Neutrophil (primary cell): ENCODE data around the gene LRBA.
"Not testable (repeated sequence)": the region's sequence is repeated elsewhere in the genome, so short reads cannot be mapped to it uniquely, and the experiment has no call there.

Experiments
- H3K27ac ChIP-seq: fragments of 200-600 bp; sonication (generic); 2 replicates; pipeline ENCODE4 v1.5.1; 2016; ENCODE audit warnings: mild to moderate bottlenecking, moderate library complexity
- H3K27me3 ChIP-seq: fragments of 200-600 bp; sonication (generic); 2 replicates; pipeline ENCODE4 v1.6.0; 2016; ENCODE audit warnings: mild to moderate bottlenecking
- H3K36me3 ChIP-seq: fragments of 200-600 bp; sonication (generic); 2 replicates; pipeline ENCODE4 v1.5.1; 2017
- H3K4me1 ChIP-seq, 2 experiments: fragments of 200-600 bp in 1 of 2; sonication (generic) in 1 of 2; 1 replicate in 1 of 2; 2 replicates in 1 of 2; pipeline versions ENCODE4 v1.5.1 to v1.6.1; 2013 to 2016; ENCODE audit warnings: low read depth in 1 of 2, low read length in 1 of 2, mild to moderate bottlenecking in 1 of 2, moderate library complexity in 1 of 2; ENCODE audit not compliant: control insufficient read depth in 1 of 2, insufficient read depth in 1 of 2
- H3K4me3 ChIP-seq, 2 experiments: fragments of 200-600 bp in 1 of 2; sonication (generic) in 1 of 2; 1 replicate in 1 of 2; 2 replicates in 1 of 2; pipeline ENCODE4 v1.5.1; 2013 to 2016; ENCODE audit warnings: low read depth in 1 of 2, low read length in 1 of 2, mild to moderate bottlenecking in 1 of 2, moderate library complexity in 1 of 2
- H3K9me3 ChIP-seq: fragments of 200-600 bp; sonication (generic); 2 replicates; pipeline ENCODE4 v1.5.1; 2016
- TF ChIP-seq, protein P1 (sequence below): fragments of 200-600 bp; sonication (generic); IDR thresholded peaks from 2 replicates; pipeline ENCODE4 v1.5.1; 2016; ENCODE audit warnings: antibody characterized with exemption

LRBA gene

DNA sequence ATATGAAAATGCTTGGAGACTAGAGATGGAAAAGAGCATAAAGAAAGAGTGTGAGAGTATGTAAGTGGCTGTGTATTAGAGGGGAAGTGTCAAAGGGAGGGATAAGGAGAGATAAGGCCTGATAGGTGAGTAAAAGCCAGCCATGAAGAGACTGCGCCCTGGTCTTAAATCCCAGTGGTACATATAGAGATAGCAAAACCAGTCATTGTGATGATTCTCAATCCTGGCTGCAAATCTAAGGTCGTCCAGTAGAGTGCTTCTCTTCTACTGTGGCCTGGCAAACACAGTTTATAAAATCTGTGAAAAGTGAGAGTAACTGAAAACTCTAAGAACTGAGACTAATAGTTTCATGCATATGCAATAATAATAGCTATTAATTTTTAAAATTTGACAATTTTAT is 346.3 kb downstream of the LRBA start:
- H3K36me3 ChIP-seq = no peaks in the 10 kb centered on the region
- no peak overlapping the region for H3K4me3 ChIP-seq
- no peaks in the 10 kb centered on the region for H3K4me1 ChIP-seq
- H3K27me3 ChIP-seq = no peaks in the 10 kb centered on the region
- H3K27ac ChIP-seq = no peak overlapping the region
- no peaks in the 10 kb centered on the region for H3K9me3 ChIP-seq
- TF ChIP-seq, protein P1, sequence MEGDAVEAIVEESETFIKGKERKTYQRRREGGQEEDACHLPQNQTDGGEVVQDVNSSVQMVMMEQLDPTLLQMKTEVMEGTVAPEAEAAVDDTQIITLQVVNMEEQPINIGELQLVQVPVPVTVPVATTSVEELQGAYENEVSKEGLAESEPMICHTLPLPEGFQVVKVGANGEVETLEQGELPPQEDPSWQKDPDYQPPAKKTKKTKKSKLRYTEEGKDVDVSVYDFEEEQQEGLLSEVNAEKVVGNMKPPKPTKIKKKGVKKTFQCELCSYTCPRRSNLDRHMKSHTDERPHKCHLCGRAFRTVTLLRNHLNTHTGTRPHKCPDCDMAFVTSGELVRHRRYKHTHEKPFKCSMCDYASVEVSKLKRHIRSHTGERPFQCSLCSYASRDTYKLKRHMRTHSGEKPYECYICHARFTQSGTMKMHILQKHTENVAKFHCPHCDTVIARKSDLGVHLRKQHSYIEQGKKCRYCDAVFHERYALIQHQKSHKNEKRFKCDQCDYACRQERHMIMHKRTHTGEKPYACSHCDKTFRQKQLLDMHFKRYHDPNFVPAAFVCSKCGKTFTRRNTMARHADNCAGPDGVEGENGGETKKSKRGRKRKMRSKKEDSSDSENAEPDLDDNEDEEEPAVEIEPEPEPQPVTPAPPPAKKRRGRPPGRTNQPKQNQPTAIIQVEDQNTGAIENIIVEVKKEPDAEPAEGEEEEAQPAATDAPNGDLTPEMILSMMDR = no peak

DNA sequence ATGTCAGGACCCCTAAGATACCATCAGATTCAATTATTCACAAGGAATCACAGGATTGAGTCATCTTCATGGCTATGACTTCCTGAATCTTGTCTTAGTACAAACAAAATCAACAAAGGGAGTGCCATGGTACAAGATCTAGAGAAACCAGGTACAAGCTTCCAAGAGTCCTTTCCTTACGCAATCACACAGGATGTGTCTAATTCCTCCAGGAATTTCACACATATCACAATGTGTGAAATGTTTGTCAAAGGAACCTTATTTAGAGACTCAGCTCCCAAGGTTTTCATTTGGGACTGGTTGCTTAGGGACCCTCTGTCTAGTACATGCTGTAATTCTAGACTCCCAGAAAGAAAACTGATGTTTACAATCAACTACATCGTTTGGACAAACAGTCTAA is 350.1 kb downstream of the LRBA start:
- no peak overlapping the region for H3K27ac ChIP-seq
- no peaks in the 10 kb centered on the region for H3K9me3 ChIP-seq
- H3K36me3 ChIP-seq = no peaks in the 10 kb centered on the region
- H3K4me3 ChIP-seq = no peak overlapping the region
- no peaks in the 10 kb centered on the region for H3K27me3 ChIP-seq
- TF ChIP-seq, protein P1 = no peak
- H3K4me1 ChIP-seq = no peaks in the 10 kb centered on the region

DNA sequence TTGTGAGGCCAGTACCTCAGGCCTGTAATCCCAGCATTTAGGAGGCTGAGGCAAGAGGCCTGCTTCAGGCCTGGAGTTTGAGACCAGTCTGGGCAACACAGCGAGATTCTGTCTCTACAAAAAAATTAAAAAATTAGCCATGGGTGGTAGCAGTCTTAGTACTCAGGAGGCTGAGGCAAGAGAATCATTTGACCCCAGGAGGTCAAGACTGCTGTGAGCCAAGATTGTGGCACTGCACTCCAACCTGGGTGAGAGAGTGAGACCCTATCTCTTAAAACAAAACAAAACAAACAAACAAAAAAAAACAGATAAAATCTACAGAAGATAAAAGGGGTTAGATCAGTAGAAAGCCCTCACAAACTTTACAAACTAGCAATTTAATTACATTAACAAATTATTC is 352.4 kb downstream of the LRBA start:
- TF ChIP-seq, protein P1 = no peak
- H3K27ac ChIP-seq = no peak overlapping the region
- no peaks in the 10 kb centered on the region for H3K9me3 ChIP-seq
- H3K27me3 ChIP-seq = no peaks in the 10 kb centered on the region
- no peak overlapping the region for H3K4me3 ChIP-seq
- H3K4me1 ChIP-seq = no peaks in the 10 kb centered on the region
- no peaks in the 10 kb centered on the region for H3K36me3 ChIP-seq

DNA sequence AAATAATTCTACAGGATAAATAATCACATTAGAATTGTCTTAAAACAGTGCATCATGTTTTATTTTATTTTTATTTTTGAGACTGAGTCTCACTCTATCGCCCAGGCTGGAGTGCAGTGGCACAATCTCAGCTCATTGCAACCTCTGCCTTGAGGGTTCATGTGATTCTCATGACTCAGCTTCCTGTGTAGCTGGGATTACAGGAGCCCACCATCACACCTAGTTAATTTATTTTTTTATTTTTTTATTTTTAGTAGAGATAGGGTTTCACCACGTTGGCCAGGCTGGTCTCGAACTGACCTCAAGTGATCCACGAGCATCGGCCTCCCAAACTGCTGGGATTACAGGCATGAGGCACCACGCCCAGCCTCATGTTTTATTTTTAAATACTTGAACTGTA is 353.5 kb downstream of the LRBA start:
- H3K9me3 ChIP-seq, H3K4me1 ChIP-seq, H3K4me3 ChIP-seq, H3K27ac ChIP-seq, H3K27me3 ChIP-seq, H3K36me3 ChIP-seq: not testable (repeated sequence)

DNA sequence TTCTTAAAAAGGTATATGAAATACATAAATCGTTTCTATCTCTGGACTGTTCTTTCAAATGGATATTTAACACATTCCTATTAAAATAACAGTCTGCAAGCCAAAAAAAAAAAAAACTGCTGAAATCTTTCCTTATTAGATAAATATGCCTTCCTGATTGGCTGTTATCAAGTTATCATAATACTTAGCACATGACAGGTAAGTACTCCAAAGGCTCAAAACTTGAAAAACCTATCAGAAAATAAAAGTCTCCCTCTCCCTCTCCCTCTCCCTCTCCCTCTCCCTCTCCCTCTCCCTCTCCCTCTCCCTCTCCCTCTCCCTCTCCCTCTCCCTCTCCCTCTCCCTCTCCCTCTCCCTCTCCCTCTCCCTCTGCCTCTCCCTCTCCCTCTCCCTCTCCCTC is 356.8 kb downstream of the LRBA start:
- not testable (repeated sequence) for H3K9me3 ChIP-seq, H3K4me1 ChIP-seq, H3K36me3 ChIP-seq, H3K27me3 ChIP-seq, H3K27ac ChIP-seq, H3K4me3 ChIP-seq

DNA sequence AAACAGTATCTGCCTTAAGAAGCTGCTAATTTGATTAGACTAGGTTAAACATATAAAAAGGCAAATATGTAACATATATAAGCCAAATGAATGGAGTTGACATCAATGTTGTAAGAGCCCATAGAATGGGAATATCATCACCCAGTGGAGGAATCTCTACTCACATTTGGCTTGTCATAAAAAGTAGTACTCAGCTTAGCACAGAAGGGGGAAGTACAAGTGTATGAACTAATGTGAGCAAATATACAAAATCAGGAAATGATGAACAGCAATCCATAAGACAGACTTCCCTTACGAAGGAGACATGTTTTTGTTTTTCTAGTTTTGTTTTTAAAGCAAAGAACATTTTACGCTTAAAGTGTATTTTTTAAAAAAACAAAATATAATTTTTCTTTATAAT is 358.2 kb downstream of the LRBA start:
- Histone ChIP-seq H3K36me3 (no peaks in the 10 kb centered on the region), H3K27me3 (no peaks in the 10 kb centered on the region), H3K9me3 (no peaks in the 10 kb centered on the region), H3K4me3 (no peak overlapping the region), H3K4me1 (peaks cover 0 to 7% of the 10 kb centered on the region in 2 experiments), H3K27ac (no peak overlapping the region)
- TF ChIP-seq, protein P1 = no peak

DNA sequence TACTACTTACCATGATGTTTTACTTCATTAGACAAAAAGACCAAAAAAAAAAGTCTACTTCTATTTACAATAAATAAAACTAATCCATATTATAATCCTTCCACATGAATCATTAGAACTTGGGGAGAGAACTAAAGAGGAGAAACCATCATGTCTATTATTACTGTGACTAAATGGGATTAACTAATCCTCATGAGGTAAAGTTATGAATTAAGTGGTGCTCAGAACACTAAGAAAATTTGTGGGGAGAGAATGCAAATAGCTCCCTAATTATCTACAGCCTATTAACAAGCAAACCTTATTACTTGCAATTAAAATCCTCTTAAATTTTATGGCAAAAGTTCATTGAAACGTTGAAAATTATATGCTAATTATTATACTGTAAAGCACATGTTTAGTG is 364.3 kb downstream of the LRBA start:
- no peak overlapping the region for H3K4me3 ChIP-seq
- H3K36me3 ChIP-seq = no peaks in the 10 kb centered on the region
- no peaks in the 10 kb centered on the region for H3K27me3 ChIP-seq
- H3K9me3 ChIP-seq = no peaks in the 10 kb centered on the region
- H3K4me1 ChIP-seq = no peaks in the 10 kb centered on the region
- no peak overlapping the region for H3K27ac ChIP-seq
- TF ChIP-seq, protein P1 = no peak
